Measurements from ENCODE around the gene PRKG1. TPM values are rescaled to one million over a fixed set of nuclear protein-coding genes. Genes with fewer than 3 reads are reported as not detected.

The PRKG1 gene
- total RNA-seq, 2 experiments from 2014 or later = not detected

- CTCF ChIA-PET = interaction anchor here (1.4 kb wide), 1 partner anchor 10 kb away, joined by 3 read pairs; no protein-coding TSS in a partner anchor
- DNase-seq = no peak
- Mint-ChIP-seq H3K27ac (no peak overlapping the region), H3K4me1 (peaks cover 10% of the 10 kb centered on the region), H3K9me3 (no peaks in the 10 kb centered on the region), H3K4me3 (no peak overlapping the region), H3K36me3 (ENCODE audit: low read depth) (no peaks in the 10 kb centered on the region), H3K27me3 (peaks cover 29% of the 10 kb centered on the region)
- POLR2A ChIA-PET = no interaction called here
Observed at GRCh38 chr10:52318136-52318701, 1243.9 kb downstream of the PRKG1 start.

DNA sequence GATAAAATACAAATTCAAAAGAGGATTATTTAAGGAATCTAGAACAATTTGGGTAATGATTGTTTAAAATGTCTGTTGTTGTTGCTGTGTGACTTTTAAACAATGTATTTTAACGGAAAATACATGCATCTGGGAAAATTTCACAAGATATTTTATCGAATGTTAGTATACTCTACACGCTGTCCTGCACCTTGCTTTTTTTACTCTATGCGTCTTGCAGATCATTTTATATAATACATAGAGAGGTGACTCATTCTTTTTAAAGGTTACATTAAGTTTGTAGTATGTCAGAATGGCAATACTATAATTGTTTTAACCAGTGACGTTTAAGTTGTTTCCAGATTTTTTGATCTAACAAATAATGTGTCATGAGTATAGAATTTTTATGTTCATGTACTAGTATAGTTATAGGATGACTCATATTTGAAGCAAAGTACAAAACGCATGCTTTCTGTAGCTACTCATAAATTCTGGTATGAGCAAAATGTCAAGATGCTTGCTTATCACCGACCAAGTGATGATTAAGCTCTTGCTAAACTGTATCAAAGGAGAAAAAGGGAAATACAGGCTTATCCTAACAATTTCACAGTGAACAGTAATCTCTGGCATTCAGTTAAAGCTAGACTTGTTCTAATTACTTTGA is 1244.7 kb downstream of the PRKG1 start:
- no peaks in the 10 kb centered on the region for H3K9me3 Mint-ChIP-seq
- no peak for DNase-seq
- peaks cover 23% of the 10 kb centered on the region for H3K27me3 Mint-ChIP-seq
- H3K27ac Mint-ChIP-seq = no peak overlapping the region
- H3K4me3 Mint-ChIP-seq = no peak overlapping the region
- H3K4me1 Mint-ChIP-seq = peaks cover 7% of the 10 kb centered on the region
- no peaks in the 10 kb centered on the region for H3K36me3 Mint-ChIP-seq (ENCODE audit: low read depth)
- CTCF ChIA-PET = interaction anchor here (1.4 kb wide), 1 partner anchor 10 kb away, joined by 3 read pairs; no protein-coding TSS in a partner anchor
- POLR2A ChIA-PET = no interaction called here

DNA sequence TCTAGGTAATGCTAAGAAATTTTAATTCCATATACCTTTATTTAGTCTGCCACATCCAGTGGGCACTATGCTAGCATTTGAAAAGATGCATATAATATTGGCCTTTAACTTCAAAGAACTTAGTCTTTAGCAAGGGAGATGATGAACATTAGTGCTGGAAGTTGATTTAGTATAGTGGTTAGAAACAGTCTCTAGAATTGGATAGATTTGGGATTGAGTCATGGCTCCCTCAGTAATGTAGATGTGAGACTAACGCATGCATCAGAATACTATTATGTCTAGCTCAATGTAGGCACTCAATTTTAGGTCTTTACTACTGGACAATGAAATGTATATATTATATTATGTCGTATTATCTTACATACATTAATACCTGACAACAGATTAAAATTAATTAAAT is 1245.6 kb downstream of the PRKG1 start:
- ChIA-PET CTCF (interaction anchor here (1.4 kb wide), 1 partner anchor 9 kb away, joined by 3 read pairs; no protein-coding TSS in a partner anchor), POLR2A (no interaction called here)
- Mint-ChIP-seq H3K9me3 (no peaks in the 10 kb centered on the region), H3K4me1 (no peaks in the 10 kb centered on the region), H3K27ac (no peak overlapping the region), H3K4me3 (no peak overlapping the region), H3K27me3 (peaks cover 13% of the 10 kb centered on the region), H3K36me3 (ENCODE audit: low read depth) (no peaks in the 10 kb centered on the region)
- DNase-seq = no peak

GRCh38 chr10:52322323-52322722 is 1248.0 kb downstream of the PRKG1 start:
- no peak for DNase-seq
- H3K27ac Mint-ChIP-seq = no peak overlapping the region

GRCh38 chr10:52322936-52323335 is 1248.6 kb downstream of the PRKG1 start:
- Mint-ChIP-seq H3K27me3 (no peaks in the 10 kb centered on the region), H3K36me3 (ENCODE audit: low read depth) (no peaks in the 10 kb centered on the region), H3K9me3 (no peaks in the 10 kb centered on the region), H3K4me3 (no peak overlapping the region), H3K4me1 (no peaks in the 10 kb centered on the region), H3K27ac (no peak overlapping the region)
- CTCF ChIA-PET = no interaction called here
- no peak for DNase-seq
- POLR2A ChIA-PET = no interaction called here

More at GRCh38 chr10:52322323-52322722, 1248.0 kb downstream of the PRKG1 start:
- Mint-ChIP-seq H3K9me3 (no peaks in the 10 kb centered on the region), H3K4me1 (no peaks in the 10 kb centered on the region), H3K27me3 (no peaks in the 10 kb centered on the region), H3K4me3 (no peak overlapping the region), H3K36me3 (ENCODE audit: low read depth) (no peaks in the 10 kb centered on the region)
- CTCF ChIA-PET = no interaction called here
- POLR2A ChIA-PET = no interaction called here

DNA sequence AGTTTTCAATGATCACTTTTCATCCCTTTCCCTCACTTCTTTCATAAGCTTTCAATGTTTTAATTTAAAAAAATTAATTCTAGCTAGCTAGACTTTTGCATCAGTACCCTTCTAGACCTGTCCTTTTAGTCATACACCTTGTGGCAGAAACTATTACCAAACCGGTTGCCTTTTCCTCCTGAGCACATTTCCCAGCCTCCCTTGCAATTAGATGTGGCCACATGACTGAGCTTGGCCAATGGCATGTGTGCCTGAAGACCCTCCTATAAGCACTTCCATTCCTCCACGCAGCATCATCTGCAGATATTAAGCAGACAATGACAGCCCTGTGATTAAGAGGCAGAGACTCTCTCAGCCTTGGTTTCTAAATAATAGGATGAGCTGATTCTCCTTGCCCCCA is 1252.1 kb downstream of the PRKG1 start:
- H3K27ac Mint-ChIP-seq = no peak overlapping the region
- H3K4me1 Mint-ChIP-seq = no peaks in the 10 kb centered on the region
- CTCF ChIA-PET = no interaction called here
- H3K27me3 Mint-ChIP-seq = no peaks in the 10 kb centered on the region
- H3K4me3 Mint-ChIP-seq = no peak overlapping the region
- H3K36me3 Mint-ChIP-seq (ENCODE audit: low read depth) = no peaks in the 10 kb centered on the region
- no peak for DNase-seq
- no peaks in the 10 kb centered on the region for H3K9me3 Mint-ChIP-seq
- POLR2A ChIA-PET = no interaction called here

GRCh38 chr10:52331638-52332364 is 1257.5 kb downstream of the PRKG1 start:
- no peaks in the 10 kb centered on the region for H3K9me3 Mint-ChIP-seq
- DNase-seq = no peak
- H3K27ac Mint-ChIP-seq = no peak overlapping the region
- H3K27me3 Mint-ChIP-seq = no peaks in the 10 kb centered on the region
- ChIA-PET POLR2A (no interaction called here), CTCF (no interaction called here)
- H3K36me3 Mint-ChIP-seq (ENCODE audit: low read depth) = no peaks in the 10 kb centered on the region
- H3K4me3 Mint-ChIP-seq = no peak overlapping the region
- H3K4me1 Mint-ChIP-seq = no peaks in the 10 kb centered on the region

GRCh38 chr10:52332815-52333214 is 1258.5 kb downstream of the PRKG1 start:
- Mint-ChIP-seq H3K27ac (no peak overlapping the region), H3K4me3 (no peak overlapping the region), H3K4me1 (no peaks in the 10 kb centered on the region), H3K27me3 (no peaks in the 10 kb centered on the region), H3K36me3 (ENCODE audit: low read depth) (no peaks in the 10 kb centered on the region), H3K9me3 (no peaks in the 10 kb centered on the region)
- CTCF ChIA-PET = no interaction called here
- DNase-seq = no peak
- POLR2A ChIA-PET = no interaction called here

- Mint-ChIP-seq H3K4me1 (no peaks in the 10 kb centered on the region), H3K36me3 (ENCODE audit: low read depth) (no peaks in the 10 kb centered on the region), H3K9me3 (no peaks in the 10 kb centered on the region), H3K4me3 (no peak overlapping the region), H3K27ac (no peak overlapping the region), H3K27me3 (no peaks in the 10 kb centered on the region)
- ChIA-PET POLR2A (no interaction called here), CTCF (no interaction called here)
- no peak for DNase-seq
Observed at GRCh38 chr10:52334595-52334994, 1260.3 kb downstream of the PRKG1 start.

DNA sequence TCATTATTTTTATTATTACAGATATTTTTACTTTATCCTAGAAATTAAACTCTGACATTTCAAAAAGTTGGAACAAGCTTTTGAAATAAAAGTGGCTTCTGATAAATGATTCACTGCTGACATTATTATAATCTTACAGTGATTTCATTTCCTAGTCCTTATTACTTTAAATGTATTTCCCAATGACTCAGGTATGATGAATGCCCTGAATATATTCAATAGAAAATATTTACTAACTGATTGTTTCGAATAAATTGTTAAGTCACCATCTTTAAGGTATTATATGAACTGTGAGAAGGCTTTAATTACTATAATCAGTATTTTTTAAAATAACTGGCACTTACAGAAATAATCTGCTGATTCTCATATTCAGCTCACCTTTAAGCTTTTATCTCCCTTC is 1261.4 kb downstream of the PRKG1 start:
- Mint-ChIP-seq H3K36me3 (ENCODE audit: low read depth) (no peaks in the 10 kb centered on the region), H3K4me3 (no peak overlapping the region), H3K9me3 (no peaks in the 10 kb centered on the region), H3K27ac (no peak overlapping the region), H3K27me3 (no peaks in the 10 kb centered on the region), H3K4me1 (no peaks in the 10 kb centered on the region)
- ChIA-PET POLR2A (no interaction called here), CTCF (no interaction called here)
- no peak for DNase-seq

DNA sequence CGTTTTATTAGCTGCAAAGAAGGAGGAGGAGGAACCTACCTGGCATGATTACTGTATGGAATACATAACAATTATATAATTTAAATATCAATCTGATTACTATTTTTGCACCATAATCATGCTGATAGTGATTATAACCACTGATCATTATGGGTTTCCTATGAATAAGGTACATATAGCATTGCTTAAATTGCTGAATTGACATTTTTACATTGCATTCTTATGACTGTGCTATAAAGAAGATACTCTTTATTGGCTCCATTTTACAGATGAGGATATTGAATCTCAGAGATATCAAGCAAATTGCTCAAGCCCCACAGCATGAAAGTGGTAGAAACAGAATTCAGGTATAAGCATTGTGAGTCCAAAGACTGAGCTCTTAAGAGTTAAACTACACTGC is 1262.9 kb downstream of the PRKG1 start:
- H3K9me3 Mint-ChIP-seq = no peaks in the 10 kb centered on the region
- H3K27ac Mint-ChIP-seq = no peak overlapping the region

DNA sequence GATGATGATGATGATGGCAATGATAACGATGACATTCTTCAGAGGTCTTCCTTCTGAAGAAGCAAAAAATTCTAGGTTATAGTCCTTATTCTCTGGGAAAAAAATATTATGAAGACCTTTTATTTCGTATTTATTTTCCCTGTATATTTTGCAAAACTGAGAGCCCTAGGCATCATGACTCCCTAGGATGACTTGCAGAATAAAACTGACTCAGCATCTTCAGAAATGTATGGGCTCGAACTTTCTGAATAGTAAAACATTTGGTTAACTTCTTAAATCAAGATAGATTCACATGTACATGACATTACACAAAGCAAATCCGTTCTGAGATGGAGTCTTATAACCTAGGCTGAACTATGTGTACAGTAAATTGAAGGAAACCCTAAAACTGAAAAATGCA is 1269.2 kb downstream of the PRKG1 start:
- Mint-ChIP-seq H3K4me3 (no peak overlapping the region), H3K36me3 (ENCODE audit: low read depth) (no peaks in the 10 kb centered on the region), H3K27ac (no peak overlapping the region), H3K4me1 (no peaks in the 10 kb centered on the region), H3K27me3 (no peaks in the 10 kb centered on the region), H3K9me3 (no peaks in the 10 kb centered on the region)
- DNase-seq = no peak
- POLR2A ChIA-PET = no interaction called here
- CTCF ChIA-PET = no interaction called here

More for the DNA sequence above, 1262.9 kb downstream of the PRKG1 start:
- DNase-seq = no peak
- POLR2A ChIA-PET = interaction anchor here (0.5 kb wide), 1 partner anchor 275 kb away, joined by 3 read pairs; no protein-coding TSS in a partner anchor
- no peaks in the 10 kb centered on the region for H3K36me3 Mint-ChIP-seq (ENCODE audit: low read depth)
- H3K4me1 Mint-ChIP-seq = no peaks in the 10 kb centered on the region
- CTCF ChIA-PET = no interaction called here
- H3K27me3 Mint-ChIP-seq = no peaks in the 10 kb centered on the region
- no peak overlapping the region for H3K4me3 Mint-ChIP-seq

DNA sequence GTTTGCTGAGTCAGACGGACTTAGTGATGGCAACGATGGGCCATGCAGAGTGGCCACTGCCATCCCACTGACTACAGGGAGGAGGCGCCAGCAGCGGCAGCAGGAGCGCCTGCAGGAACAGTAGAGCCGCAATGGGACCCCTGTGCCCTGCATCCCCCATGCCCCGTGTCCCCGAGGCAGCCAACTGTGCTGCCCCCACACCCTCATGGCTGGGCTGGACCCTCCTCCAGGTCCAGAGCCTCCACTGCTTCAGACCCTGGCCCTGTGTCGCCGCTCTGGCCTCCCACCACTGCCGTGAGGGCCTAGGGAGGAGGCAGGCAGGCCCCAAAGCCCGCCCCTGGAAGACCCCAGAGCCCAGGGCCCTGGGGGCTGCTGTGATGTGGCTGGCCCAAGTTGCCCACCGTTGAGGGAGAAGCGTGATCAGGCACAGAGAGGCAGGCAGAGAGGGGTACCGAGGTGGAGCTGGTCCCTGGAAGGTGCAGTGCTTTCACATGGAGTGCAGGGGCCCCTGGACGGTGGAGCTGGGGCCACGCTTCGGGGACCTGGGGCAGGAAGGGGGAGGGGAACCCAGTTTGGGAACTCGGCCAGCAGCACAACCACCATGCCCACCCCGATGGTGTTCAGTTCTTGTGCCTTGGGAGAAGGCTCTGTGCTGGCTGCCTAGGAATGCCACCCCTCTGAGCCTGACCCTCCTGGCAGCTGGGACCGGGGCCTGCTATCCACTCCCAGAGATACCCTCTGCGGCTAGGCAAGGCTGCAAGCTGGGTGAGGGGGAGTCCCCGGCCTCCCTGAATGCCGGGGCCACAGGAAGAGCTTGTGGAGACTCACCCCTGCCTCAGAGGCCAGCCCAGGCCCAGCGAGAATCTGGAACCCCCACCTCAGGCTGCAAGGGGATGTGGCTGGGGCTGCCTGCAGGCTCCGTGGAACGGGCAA is 1272.4 kb downstream of the PRKG1 start:
- POLR2A ChIA-PET = no interaction called here
- H3K27me3 Mint-ChIP-seq = no peaks in the 10 kb centered on the region
- H3K36me3 Mint-ChIP-seq (ENCODE audit: low read depth) = no peaks in the 10 kb centered on the region

More for the DNA sequence above, 1272.4 kb downstream of the PRKG1 start:
- CTCF ChIA-PET = interaction anchor here (0.6 kb wide), 1 partner anchor 60 kb away, joined by 3 read pairs; no protein-coding TSS in a partner anchor
- no peak for DNase-seq
- Mint-ChIP-seq H3K27ac (no peak overlapping the region), H3K4me1 (no peaks in the 10 kb centered on the region), H3K4me3 (no peak overlapping the region), H3K9me3 (no peaks in the 10 kb centered on the region)

All from activated CD4-positive, alpha-beta T cell treated with anti-CD3 and anti-CD28 coated beads, Interleukin-2, amount 10 ng/mL, durations not matched to agents 7 days and 5 days (primary cell).